ENCODE measurements around the gene INSR. TPM values are rescaled to one million over a fixed set of nuclear protein-coding genes. Genes with fewer than 3 reads are reported as not detected.

Gene INSR
- total RNA-seq, 1 donor from 2014 or later, result 32.5 TPM

DNA sequence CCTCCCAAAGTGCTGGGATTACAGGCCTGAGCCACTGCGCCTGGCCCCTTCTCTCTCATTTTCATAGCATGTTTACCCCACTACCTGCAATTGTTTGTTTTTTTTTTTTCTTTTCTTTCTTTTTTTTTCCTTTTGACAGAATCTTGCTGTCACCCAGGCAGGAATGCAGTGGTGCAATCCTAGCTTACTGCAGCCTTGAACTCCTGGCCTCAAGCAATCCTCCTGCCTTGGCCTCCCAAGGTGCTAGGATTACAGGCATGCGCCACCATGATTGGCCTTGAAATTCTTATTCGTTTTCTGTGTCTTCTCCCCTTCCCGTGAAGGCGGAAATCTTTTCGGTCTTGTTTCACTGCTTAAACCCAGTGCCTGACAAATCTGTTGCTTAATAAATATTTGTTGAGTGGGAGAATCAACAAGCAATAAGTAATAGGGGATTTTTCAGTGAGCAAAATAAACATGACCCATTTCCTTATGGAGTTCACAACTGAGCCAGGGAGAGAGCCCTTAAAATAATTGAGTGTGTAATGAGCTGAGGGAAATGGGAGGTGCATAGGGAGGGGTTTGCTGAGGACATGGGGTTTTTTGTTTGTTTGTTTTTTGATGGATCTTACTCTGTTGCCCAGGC, 1.8 kb upstream of the INSR start:
- Mint-ChIP-seq H3K4me3 (ENCODE audit: unreplicated experiment) (no peak overlapping the region), H3K27me3 (ENCODE audit: low read depth) (peaks cover 12% of the 10 kb centered on the region)

DNA sequence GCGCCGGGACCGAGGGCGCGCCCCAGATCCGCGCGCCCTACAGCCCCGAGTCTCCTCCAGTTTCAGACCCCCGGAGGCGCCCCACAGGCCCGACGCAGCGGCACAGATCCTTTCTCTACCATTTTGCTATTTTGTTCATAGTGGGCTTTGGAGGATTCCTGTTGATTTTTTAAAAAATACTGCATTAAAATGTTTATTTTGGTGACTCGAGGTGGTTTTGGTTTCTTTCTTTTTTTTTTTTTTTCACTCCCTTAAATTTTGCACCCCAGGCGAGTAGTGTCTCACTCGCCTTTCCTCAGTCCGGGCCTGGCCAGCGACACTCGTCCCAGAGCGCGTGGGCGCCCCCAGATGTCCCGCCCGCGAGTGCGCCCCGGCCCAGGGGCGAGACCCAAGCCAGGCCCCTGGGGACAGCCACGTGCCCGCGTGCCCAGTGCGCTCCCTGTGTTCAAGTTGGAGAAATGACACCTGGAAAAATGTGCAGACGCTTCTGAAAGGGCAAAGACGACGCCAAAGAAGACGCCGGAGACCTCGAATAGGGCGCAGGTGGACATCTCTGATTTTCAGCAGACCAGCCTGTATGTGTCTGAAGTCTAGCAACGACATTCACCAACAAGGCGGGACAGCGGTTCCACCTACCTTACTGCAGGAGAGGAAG, 471 bp upstream of the INSR start:
- Mint-ChIP-seq H3K4me1 (ENCODE audit: low read depth) (peaks cover 15% of the 10 kb centered on the region), H3K4me3 (ENCODE audit: unreplicated experiment) (peak overlapping the region; percentile 76), H3K9me3 (ENCODE audit: low read depth) (no peaks in the 10 kb centered on the region), H3K27me3 (ENCODE audit: low read depth) (peaks cover 5% of the 10 kb centered on the region), H3K27ac (ENCODE audit: unreplicated experiment) (peak overlapping the region; percentile 57), H3K36me3 (ENCODE audit: low read depth) (no peaks in the 10 kb centered on the region)
- DNase-seq (ENCODE audit: low spot score), result no peak
- TF ChIP-seq, protein P1, sequence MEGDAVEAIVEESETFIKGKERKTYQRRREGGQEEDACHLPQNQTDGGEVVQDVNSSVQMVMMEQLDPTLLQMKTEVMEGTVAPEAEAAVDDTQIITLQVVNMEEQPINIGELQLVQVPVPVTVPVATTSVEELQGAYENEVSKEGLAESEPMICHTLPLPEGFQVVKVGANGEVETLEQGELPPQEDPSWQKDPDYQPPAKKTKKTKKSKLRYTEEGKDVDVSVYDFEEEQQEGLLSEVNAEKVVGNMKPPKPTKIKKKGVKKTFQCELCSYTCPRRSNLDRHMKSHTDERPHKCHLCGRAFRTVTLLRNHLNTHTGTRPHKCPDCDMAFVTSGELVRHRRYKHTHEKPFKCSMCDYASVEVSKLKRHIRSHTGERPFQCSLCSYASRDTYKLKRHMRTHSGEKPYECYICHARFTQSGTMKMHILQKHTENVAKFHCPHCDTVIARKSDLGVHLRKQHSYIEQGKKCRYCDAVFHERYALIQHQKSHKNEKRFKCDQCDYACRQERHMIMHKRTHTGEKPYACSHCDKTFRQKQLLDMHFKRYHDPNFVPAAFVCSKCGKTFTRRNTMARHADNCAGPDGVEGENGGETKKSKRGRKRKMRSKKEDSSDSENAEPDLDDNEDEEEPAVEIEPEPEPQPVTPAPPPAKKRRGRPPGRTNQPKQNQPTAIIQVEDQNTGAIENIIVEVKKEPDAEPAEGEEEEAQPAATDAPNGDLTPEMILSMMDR (IDR thresholded peaks at IDR 0.05), result peak; percentile 68

More for the DNA sequence above, 1.8 kb upstream of the INSR start:
- no peaks in the 10 kb centered on the region for H3K36me3 Mint-ChIP-seq (ENCODE audit: low read depth)
- H3K27ac Mint-ChIP-seq (ENCODE audit: unreplicated experiment), result no peak overlapping the region
- no peaks in the 10 kb centered on the region for H3K9me3 Mint-ChIP-seq (ENCODE audit: low read depth)
- no peak for DNase-seq (ENCODE audit: low spot score)
- H3K4me1 Mint-ChIP-seq (ENCODE audit: low read depth), result peaks cover 15% of the 10 kb centered on the region
- TF ChIP-seq, protein P1 (IDR thresholded peaks at IDR 0.05), result no peak

DNA sequence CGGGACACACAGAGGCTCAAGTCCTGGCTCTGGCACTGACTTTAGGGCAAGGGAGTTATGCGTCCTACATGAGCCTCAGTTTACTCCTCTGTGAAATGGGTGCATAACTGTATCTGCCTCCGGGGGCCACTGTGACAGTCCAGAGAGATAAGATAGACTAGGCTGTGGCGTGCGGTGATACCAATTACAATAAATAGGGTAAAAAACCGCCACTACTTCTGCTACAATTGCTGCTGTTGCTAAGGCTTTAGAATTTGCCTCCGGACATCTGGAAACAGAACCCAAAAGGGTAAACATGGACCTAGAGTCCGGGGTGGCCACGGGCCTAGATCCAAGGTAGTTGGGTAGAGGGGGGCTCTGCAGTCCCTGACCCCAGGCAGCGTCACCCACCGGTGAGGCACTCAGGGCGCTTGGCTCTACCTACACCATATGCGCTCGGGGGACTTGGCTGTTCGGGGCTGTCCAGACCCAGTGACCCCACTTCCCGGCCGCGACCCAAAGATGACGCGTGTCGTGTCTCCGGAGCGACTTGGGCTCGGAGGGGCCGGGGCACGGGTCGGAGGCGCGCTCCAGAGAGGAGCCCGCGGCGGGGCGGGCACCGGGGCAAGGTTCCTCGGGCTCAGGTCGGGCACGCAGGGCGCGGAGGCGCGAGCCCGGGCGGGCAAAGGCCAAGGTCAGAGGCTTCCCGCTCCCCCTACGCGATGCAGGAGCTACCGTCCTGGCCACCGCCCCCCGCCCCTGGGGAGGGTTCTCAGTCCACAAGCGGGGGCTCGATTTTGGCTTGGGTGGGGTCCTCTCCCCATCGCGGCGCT, 1.1 kb downstream of the INSR start:
- no peak overlapping the region for H3K27ac Mint-ChIP-seq (ENCODE audit: unreplicated experiment)
- H3K27me3 Mint-ChIP-seq (ENCODE audit: low read depth), result peaks cover 5% of the 10 kb centered on the region
- peak overlapping the region; percentile 67 for H3K4me3 Mint-ChIP-seq (ENCODE audit: unreplicated experiment)

DNA sequence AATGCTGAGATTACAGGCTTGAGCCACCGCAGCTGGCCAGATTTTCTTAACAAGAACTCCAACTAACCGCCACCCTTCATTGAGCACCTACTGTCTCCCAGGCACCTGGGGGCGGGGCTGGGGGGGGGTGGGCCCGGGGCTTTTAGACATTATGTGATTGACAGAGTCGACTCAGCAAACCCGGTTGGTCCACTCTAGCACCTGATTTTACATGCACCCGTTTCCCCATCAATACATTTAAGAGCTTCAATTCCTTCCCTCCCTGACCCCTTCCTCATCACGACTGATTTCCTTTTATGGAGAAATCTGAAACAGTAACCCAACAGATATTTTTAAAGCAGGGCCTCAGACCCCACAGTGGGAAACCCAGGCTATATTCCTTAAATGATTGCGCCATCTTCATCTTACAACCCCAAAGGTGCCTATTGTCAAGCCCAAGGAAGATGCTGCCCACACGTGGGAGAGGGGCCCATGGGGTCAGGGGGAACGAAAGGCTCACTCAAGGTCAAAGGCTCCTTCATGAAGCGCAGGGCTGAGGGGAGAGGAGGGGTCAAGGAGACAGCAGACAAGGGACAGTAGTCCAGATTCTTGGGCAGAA, 1.8 kb downstream of the INSR start:
- H3K9me3 Mint-ChIP-seq (ENCODE audit: low read depth), result no peaks in the 10 kb centered on the region
- peak overlapping the region; percentile 67 for H3K4me3 Mint-ChIP-seq (ENCODE audit: unreplicated experiment)
- peaks cover 19% of the 10 kb centered on the region for H3K4me1 Mint-ChIP-seq (ENCODE audit: low read depth)
- no peak overlapping the region for H3K27ac Mint-ChIP-seq (ENCODE audit: unreplicated experiment)
- H3K36me3 Mint-ChIP-seq (ENCODE audit: low read depth), result no peaks in the 10 kb centered on the region
- DNase-seq (ENCODE audit: low spot score), result no peak
- TF ChIP-seq, protein P1 (IDR thresholded peaks at IDR 0.05), result no peak
- H3K27me3 Mint-ChIP-seq (ENCODE audit: low read depth), result peaks cover 5% of the 10 kb centered on the region

More for the DNA sequence above, 1.1 kb downstream of the INSR start:
- TF ChIP-seq, protein P1 (IDR thresholded peaks at IDR 0.05), result no peak
- no peak for DNase-seq (ENCODE audit: low spot score)
- Mint-ChIP-seq H3K4me1 (ENCODE audit: low read depth) (peaks cover 15% of the 10 kb centered on the region), H3K9me3 (ENCODE audit: low read depth) (no peaks in the 10 kb centered on the region), H3K36me3 (ENCODE audit: low read depth) (no peaks in the 10 kb centered on the region)

DNA sequence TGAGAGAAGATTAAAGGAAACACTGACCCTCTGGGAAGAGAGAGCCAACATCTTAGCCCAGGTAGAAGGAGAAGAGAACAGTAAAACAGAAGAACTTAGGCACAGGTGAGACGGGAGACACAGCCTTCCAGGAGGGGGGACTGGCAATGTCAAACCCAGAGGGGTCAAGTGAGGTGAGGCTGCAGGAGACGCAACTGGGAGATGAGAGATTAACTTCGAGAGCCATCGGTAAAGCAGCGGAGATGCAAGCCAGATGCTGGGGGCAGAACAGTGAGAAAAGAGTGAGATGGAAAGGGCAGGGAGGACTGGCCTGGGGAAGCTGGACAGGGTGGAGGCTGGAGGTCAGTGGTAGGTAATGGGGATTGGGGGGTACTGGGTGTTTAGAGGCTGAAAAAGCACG, 5.2 kb downstream of the INSR start:
- Mint-ChIP-seq H3K36me3 (ENCODE audit: low read depth) (no peaks in the 10 kb centered on the region), H3K4me3 (ENCODE audit: unreplicated experiment) (no peak overlapping the region), H3K4me1 (ENCODE audit: low read depth) (peaks cover 13% of the 10 kb centered on the region), H3K27ac (ENCODE audit: unreplicated experiment) (no peak overlapping the region), H3K27me3 (ENCODE audit: low read depth) (no peaks in the 10 kb centered on the region), H3K9me3 (ENCODE audit: low read depth) (no peaks in the 10 kb centered on the region)
- TF ChIP-seq, protein P1 (IDR thresholded peaks at IDR 0.05), result no peak
- no peak for DNase-seq (ENCODE audit: low spot score)
